GM18520 (cell line): ENCODE data around the gene USP53.
"Not testable (repeated sequence)": the region's sequence is repeated elsewhere in the genome, so short reads cannot be mapped to it uniquely, and the experiment has no call there.

Experiments
- ATAC-seq: cut with Tn5 transposase; IDR thresholded peaks from one replicate; pipeline ENCODE4 v1.9.1; 2021; ENCODE audit not compliant: unreplicated experiment

Gene USP53

DNA sequence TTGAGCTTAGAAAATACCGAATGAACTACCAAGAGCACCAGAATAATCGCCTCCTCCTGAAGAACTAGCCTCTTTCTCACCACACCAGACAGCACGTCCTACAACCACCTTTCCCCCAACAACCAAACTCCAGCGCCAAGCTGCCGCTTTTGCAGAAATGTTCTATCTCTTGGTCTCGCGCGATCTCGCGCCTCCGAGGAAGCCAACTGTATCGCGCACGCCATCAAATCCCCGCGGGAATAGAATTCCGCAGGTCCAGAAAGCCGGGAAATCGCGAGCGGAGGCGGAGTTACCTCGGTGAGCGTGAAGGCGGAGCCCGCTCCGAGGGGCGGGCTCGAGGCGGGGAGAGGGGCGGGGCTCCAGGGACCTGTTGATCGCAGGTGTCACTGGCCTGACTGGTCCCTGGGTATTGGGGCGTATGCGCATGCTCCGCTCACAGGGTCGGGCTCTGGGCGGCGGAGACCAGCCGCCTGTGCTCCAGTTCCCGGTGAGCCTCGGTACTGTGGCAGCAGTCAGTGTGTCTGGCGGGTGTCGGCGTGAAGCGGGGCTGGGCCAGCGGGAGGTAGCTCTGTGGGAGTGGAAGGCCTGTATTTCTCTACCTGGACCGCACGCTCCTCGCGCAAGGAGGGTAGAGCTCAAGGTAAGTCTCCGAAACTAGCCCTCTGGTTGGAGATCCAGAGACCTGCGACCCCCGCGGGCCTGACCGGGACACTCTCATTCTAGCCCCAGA lies at the start of gene USP53:
TSS of gene USP53 (plus strand) at position 480 of the 730 bp plus-strand sequence. CDS start 27,047 bp downstream, outside the sequence.
- ATAC-seq = peak; percentile 83

DNA sequence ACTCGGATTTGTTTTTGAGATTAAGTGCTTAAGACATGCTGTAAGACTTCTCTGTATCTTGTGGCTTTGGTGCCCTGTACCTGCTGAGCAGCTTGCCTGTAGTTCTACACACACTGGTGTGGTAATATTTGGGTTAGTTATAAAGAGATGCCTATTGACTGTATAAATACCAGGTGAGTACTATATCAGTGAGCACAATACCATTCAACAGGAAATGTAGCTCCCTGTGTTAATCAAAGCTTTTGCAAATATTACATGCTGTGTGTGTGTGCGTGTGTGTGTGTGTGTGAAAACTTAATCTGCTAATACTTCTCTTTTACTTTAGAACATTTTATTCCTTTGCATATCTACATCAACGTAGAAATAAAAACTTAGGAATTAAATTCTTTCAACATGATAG lies 46.7 kb upstream of the USP53 start:
- no peak for ATAC-seq

DNA sequence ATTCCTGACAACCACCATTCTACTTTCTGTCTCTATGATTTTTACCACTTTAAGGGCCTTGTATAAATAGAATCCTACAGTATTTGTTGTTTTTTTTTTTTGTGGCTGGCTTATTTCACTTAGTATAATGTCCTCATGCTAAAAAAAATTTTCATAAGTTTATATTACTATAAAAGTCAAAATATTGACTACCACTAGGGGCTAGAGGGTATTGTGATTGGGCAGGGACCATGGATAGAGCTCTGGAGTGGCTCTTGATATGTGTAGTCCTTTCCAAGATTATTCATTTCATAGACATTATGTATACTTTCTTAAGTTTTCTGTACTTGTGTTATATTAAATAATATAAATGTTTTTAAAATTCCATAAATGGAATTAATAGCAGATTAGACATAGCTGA lies 42.3 kb upstream of the USP53 start:
- ATAC-seq = no peak

DNA sequence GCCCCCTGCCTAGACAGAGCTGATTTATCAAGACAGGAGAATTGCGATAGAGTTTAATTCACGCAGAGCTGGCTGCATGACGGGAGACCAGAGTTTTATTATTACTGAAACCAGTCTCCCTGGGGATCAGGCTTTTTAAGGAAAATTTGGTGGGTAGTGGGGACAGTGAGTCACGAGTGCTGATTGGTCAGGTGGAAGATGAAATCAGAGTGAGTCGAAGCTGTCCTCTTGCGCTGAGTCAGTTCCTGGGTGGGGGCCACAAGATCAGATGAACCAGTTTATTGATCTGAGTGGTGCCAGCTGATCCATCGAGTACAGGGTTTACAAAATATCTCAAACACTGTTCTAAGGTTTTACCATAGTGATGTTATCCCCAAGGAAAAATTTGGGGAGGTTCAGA lies 40.3 kb upstream of the USP53 start:
- no peak for ATAC-seq

DNA sequence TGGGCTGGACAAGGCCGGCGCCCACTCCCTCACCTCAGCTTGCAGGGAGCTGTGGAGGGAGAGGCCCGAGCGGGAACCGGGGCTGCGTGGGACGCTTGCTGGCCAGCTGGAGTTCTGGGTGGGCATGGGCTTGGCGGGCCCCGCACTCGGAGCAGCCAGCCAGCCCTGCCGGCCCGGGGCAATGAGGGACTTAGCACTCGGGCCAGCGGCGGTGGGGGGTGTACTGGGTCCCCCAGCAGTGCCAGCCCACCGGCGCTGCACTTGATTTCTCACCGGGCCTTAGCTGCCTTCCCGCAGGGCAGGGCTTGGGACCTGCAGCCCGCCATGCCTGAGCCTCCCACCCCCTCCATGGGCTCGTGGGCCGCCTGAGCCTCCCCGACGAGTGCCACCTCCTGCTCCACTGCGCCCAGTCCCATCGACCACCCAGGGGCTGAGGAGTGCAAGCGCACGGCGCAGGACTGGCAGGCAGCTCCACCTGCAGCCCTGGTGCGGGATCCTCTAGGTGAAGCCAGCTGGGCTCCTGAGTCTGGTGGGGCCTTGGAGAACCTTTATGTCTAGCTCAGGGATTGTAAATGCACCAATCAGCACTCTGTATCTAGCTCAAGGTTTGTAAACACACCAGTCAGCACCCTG lies 38.7 kb upstream of the USP53 start:
- ATAC-seq = not testable (repeated sequence)

DNA sequence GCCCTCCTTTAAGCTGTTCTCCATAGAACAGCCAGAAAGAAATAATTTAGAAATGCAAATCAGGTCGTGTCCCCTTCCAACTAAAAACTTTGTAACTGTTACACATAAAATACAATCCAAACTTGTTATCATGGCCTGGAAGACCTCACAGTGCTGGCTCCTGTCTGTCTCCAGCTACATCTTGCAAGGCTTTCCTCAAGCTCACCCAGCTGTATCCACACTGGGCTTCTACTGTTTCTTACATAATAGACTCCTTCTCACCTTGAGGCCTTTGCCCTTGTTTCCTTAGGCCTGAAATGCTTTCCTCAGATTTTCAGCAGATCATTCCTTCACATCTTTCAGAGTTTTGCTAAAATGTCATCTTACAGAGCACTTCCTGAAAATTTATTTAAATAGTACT lies 33.5 kb upstream of the USP53 start:
- ATAC-seq = no peak

DNA sequence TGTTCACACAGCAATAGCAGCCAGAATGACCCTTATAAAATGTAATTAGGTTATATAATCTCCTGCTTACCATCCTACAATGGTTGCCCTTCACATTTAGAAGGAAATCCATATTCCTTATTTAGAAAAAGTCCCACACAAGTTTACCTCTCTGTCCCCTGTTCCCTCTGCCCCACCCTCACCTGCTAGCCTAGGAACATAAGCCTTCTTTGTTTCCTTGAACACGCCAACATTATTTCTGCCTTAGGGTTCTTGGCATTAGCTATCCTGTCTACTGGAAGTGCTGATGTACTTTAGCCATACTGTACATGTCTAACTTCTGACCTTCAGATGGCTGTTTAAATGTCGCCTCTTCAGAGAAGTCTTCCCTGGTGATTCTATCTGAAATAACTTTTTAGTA lies 28.4 kb upstream of the USP53 start:
- no peak for ATAC-seq

DNA sequence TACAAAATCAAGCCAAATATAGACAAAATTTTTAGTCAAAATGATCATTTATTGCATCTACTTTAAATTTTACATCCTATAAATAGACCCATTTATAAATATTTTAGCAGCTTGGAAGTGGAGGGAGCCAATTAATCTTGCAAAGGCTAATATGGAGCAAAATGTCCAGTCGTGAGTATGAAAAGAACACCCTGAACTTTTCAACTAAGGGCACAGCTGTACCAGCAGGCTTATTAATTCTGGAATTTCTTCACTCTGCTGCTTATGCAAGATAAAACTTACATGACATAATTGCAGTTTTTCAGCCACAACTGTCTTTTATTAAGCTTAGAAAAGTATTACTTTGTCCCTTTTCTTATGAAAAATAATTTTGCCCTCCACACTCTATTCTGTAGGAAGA lies 22.9 kb upstream of the USP53 start:
- no peak for ATAC-seq

DNA sequence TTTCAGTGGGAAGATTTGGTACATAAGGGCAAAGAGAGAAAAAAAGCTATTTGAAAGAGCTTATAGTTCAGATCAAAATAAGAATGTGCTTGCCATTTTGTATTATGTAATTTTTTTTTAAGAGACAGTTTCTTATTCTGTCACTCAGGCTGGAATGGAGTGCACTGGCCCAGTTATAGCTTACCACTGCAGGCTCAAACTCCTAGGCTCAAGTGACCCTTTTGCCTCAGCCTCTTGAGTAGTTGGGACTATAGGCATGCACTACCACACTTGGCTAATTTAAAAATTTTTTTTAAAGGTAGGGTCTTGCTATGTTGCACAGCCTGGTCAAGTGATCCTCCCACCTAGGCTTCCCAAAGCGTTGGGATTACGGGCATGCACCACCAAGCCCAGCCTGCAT lies 22.2 kb upstream of the USP53 start:
- no peak for ATAC-seq

DNA sequence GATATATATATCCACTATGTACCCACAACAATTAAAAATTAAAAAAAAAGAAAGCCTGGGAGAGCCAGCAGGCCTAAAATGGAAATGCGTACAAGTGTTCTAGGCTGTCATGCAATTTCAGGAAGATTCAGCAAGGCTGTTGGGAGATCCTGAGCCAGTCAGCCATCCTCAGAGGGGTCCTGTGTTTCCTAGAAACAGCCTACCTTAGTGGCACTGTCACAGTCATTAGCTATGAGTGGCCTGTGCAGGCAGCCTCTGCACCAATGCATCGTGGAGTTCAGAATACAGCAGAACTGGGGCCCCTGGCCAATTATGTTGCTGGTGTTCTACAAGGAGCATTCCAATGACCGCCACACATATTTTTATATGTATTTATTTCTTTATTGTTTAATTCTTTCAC lies 21.0 kb upstream of the USP53 start:
- no peak for ATAC-seq

DNA sequence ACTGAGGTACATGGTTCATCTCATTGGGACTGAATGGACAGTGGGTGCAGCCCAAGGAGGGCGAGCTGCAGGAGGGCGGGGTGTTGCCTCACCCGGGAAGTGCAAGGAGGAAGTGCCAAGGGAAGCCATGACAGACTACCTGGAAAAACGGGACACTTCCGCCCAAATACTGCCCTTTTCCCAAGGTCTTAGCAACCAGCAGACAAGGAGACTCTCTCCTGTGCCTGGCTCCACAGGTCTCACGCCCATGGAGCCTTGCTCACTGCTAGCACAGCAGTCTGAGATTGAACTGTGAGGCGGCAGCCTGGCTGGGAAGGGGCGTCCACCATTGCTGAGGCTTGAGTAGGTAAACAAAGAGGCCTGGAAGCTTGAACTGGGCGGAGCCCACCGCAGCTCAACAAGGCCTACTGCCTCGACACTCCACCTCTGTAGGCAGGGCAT lies 14.7 kb upstream of the USP53 start:
- no peak for ATAC-seq

DNA sequence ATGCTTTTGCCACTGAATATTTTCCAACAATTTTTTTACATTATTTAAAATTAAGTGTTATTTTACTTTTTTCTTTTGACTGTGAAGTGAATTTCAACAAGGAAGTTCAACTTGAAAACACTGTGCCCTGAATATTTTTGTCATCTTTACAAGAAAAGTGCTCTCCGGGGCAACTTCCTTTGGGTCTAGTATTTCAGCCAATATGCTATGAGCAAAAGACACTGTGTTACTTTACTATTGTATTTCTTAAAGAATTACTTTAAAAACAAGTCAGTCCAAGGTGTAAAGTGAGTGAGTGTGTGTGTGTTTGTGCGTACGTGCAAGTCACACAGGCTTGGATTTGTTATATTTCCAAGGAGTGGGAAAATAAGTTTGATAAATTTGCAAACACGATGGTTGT lies 7.6 kb upstream of the USP53 start:
- ATAC-seq = no peak

DNA sequence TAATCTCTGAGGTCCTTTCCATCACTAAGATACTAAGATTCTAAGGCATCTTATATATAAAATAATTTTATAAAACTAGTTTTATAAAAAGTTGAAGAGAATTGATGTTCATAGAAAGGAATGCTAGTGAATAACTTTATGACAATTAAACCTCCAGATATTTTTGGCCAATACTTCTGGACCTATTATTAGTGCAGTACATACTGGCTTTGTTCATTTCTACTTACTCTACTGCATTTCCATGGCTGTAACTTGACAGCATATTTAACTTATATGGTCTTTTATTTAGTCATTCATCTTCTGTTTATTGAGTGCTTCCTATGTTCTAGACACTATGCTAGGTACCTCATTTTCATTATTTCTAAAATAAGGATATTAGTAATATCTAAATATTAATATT lies 6.8 kb upstream of the USP53 start:
- no peak for ATAC-seq

DNA sequence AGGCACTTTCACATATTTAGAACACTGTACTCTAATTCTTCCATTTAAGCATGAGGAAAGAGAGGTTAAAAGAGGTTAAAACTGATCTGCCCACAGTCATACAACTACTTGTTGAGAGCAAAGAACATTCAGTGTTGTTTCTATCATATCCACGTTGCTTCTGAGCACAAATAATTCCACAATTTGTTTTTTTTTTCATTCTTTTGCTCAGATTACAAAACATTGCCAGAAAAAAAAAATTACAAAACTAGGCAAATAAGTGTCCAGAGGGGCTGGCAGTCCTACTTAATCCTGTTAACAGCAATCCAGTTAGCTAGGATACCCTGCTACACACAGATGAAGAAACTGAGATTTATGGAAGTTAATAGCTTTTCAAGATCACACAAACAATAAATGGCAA lies 6.3 kb upstream of the USP53 start:
- ATAC-seq = no peak

DNA sequence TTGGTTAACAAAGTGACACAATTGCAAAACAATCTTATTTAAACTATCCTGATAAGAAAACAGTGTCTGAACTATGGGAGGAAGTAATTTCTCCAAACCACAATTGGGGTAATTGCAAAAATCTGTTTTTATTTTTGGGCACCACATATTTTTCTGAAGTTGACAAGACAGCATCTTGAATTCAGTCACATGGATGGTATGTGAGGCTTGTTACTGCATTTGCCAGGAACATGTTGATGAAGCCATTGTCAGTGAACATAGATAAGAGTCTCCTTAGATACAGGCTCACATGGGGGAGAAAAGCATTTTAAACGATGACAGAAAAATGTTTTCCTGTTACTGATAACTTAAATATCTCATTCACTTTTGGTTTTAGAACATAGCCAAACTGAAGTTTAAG lies 5.5 kb upstream of the USP53 start:
- ATAC-seq = no peak

DNA sequence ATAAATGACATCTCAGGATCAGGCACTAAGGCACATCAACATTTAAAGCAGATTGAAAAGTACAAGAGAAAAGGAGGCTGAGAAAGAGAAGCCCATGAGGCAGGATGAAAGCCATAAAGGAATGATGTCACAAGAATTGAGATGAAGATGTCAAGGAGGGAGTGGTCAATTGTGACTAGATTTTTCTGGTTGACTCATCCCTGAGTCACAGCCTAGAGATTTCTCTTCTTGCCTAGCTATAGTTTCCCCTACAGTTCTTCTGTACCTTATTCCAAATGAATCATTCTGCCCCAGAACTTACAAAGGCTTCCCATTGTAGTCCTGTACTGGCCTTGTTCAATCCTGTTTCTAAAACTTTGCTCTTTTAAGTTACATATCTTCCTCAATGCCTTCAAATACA lies 3.4 kb upstream of the USP53 start:
- ATAC-seq = peak; percentile 24

DNA sequence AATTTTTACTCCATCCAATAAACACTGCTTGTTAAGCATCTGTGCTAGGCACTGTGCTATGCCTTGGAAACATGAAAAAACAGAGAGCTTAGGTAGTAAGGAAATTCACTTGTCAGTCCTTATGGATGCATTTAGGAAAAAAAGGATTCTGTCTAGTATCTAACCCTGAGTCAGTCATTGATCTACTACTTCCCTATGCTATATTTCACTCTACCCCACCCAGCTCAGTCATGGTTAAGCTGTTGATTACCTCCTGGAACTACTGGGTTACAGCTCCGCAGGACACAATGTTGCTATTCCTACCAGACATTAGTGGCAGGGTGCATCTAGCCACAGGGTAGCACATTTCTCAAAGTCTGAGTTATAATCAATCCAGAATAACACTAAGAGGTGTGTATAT lies 2.9 kb upstream of the USP53 start:
- no peak for ATAC-seq

DNA sequence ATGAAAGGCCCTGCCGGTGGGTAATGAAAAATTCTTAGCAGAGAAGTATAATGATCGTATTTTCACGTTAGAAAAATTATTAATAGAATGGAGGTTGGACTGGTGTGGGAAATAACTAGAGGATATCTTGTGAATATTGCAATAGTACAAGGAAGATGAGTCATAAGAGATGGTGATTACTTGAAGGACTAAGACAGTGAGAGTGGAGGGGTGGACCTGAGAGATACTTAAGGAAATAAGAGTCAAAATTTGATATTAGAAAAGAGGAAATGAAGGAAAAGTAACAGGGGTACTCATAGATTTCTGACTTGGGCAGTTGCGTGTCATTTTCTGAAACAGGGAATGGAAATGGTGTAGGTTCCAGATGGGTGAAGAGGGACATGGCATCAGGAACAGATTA lies 1.7 kb upstream of the USP53 start:
- no peak for ATAC-seq

DNA sequence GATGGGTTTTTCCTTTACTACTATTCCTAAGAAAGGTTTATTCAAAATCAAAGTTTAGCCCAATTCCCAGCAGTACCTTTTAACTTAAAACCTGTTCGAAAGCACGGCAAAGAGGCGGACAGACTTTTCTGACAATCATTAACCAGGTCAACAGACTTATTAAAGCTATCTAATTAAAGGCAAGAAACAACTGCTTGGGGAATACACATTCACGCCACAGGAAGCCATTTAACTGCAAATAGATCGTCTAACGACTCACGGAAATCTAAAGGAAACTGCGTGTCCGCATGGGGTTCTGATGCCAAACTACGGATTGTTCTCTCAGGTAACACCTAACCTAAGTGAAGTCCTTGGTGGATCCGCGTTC lies 663 bp upstream of the USP53 start:
- peak; percentile 1 for ATAC-seq

DNA sequence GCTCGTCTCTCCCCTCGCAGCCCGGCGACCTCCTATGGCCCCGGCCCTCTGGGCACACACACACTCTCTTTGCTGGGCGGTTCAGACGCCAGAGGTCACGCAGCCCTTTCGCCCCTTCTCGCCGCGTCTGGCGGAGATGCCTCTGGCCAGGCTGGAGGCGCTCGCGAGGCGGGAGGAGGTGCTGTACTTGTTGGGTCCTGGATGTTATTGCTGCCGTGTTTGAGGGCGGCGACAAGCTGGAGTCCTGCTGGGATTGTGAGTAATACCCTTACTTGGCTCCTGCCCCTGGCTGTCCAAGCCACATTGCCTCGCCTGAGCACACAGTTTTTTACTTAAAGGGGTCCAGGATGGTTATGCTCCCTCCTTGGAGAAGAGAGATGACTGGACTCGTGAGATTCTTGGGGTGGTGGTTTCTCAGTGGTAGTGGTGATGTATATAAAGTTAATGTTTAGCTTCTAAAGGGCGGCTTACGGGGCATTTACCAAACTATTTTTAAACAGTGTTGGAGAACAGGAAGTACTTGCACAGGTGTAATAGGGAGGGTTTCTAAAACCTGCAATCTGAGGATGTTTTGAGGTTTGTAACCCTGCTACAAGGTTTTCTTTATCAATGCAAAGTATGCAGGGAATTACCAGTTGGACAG lies 572 bp downstream of the USP53 start:
- ATAC-seq = peak; percentile 23

DNA sequence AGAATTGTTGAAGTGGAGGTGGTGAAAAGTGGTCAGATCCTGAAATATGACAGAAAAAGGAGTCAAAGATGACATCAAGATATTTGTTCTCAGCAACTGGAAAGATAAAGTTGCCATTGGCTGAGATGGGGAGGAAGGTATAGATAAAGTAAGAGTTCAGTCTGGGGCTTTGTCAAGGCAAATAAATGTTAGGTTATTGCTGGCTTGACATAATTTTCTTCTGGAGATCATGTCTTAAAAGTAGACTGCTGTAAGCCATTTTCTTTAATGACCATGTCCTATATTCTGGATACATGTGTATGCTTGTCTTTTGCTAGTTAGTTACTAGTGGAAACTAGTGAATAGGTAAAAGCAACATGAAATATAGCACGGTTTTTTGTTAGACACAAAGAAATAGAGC lies 5.6 kb downstream of the USP53 start:
- no peak for ATAC-seq

DNA sequence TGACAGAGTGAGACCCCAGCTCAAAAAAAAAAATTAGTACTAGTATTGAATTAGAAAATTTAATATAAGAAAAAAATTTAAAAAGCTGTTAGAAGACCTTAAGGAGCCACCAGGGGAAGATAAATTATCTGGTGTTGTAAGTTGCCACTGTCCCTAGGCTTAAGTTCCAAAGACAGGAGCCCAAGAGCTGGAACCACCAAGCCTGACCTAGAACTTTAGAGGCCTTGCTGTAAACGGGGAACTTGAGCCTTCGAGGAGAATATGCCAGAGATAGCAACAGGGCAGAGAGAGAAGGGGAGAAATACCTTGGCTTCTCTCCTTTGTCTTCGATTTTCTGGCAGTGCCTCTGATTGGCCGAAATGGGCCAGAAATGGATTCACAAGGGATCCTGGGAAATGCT lies 8.9 kb downstream of the USP53 start:
- ATAC-seq = no peak
